Measurements from ENCODE around the gene ZNF644.
"Not testable (repeated sequence)": the region's sequence is repeated elsewhere in the genome, so short reads cannot be mapped to it uniquely, and the experiment has no call there.

The ZNF644 gene

DNA sequence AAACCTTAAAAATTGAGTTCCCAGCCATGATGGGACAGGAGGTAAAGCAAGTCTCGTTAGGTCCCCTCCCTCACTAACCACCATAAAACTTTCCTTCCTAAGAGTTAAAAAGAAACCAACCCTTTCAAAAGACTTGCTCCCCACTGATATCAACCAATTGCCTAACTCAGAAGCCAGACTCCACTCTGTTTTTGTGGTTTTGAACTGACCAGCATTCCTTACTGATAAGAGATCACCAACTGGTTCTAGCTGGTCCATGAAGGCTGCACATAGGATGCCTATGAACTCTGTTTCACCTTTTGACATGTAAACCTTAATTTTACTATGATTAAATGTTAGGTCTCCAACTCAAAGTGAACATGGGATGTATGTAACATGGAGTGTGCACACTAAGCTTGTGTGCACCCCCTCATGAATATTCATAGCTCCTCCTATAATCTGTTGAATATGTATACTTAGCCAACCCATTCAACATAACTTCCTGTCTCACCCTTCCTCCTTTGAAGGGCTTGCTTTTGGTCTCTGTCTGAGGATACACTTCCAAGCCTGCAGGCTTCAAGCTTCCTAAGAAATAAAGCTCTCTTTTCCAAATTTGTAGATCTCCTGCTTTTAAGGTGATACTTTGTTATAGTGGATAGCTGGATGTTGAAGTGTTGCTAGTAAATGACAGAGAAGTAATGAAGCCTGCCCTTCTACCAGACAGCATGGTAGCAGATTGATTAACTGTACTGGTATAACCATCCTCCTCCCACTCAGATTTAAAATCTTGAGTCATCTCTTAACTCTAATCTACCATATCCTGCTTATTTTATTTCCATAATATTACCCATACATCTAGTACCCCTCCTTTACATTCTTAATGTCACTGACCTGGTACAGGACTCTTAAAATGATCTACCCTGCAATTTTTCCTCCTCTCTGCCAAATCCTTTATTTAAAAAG lies 95.6 kb downstream of the ZNF644 start:
- DNase-seq: no peak

DNA sequence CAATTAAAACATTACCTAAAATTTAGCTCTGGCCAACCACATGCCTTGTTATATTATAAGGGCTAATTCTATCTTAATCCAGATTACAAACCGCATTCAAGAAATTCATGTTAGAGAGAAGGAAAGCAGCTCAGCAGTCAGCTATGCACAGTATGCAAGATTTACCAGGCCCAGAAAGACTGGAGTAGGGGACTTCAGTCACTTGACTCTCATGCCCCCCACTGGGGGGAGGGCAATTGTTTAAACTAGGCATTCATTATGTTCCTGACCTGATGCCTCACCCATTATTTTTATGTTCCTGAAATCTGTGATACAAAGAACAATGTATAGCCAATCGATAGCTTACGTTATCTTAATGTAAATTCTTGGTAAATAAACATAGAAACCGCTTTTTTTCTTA lies 96.9 kb downstream of the ZNF644 start:
- DNase-seq: no peak

DNA sequence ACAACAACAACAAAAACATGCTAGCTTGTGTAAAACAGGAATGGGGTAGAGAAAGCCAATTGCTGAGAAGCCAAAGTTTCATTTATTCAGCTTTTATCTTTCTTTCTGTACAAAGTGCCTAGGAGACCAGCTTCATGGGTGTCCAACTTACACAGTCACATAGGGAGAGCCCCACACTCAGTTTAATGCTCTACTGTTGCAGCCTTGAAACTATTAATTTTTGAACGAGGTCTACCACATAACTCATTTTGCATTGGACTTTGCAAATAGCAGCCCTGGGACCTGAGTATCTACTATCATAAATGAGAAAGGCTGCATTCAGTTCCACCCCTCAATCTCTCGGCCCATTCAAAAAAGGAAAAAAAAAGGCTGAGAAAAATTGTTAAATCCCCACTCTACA lies 98.8 kb downstream of the ZNF644 start:
- no peak for DNase-seq

DNA sequence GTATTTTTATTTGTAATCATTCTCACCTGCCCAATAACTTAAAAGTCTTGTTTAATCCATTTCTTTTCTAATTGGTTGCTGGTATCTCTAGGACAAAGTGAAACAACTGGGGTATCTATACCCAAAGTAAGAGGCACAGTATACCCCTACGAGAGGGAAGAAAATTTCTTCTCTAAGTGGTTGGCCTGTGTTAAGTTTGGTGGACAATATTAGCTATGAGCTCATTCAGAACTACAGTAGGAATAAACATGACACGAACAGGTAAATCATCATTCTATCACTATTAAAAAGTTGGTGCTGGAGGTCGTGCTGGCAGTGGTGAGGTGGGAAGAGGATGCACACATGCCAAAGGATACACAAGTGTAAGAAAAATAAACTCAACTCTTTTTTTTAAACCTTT lies 99.6 kb downstream of the ZNF644 start:
- no peak for DNase-seq

DNA sequence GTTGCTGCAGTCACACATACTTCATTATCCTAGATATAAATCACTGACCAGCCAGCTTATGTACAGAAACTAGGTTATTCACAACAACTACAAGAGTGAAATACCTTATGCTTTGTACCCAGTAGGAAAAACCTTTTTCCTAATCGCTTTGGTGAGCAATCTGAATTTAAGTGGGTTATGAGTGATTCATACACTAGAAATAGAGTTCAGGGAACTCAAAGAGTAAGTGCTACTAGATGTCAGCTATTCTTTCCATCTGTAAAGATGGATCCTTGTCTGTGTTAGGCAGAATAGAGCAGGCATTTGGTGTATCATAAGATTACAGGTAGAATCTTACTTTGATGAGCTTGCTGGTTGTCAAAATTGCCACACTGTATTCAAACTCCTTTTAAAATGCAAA lies 101.9 kb downstream of the ZNF644 start:
- no peak for DNase-seq

DNA sequence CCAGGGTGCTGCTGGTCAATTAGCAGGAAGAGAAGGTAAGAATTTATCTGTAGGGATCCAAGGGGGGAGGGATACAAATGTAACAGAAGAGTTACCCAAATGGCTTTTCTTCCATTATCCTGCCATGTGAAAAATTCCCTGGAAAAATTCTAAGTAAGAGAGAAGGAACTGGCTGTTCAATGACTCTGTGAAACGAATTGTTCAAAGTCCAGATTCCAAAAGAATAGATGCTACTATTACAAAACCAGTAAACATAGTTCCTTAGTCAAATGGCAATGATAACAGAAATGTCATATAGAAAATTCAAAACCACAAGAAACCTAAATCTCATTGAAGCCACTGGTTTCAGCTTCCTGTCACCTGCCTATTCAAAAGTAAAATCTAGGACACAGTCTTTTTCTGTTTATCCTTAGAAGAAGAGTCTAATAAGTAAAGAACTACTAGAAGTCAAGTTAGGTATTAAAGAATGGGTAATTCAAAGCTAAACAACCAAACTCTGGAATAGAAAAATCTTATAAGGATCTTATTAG lies 102.6 kb downstream of the ZNF644 start:
- no peak for DNase-seq

DNA sequence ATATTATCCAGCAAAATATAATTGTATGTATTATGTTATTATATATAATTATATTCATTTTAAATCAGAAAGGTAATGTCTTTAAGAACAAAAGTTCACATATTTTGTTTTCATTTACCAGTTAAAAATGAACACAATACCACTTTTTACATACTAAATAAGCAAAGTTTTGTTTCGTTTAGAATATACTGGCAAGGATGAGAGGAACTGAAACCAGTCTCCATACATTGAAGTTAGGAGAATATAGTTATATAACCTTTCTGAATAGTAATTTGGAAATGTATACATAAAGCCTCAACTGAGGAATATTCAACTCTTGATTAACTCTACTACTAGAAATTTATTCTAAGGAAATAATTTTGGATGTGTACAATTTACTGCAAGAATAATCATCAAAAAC lies 110.5 kb downstream of the ZNF644 start:
- no peak for DNase-seq

DNA sequence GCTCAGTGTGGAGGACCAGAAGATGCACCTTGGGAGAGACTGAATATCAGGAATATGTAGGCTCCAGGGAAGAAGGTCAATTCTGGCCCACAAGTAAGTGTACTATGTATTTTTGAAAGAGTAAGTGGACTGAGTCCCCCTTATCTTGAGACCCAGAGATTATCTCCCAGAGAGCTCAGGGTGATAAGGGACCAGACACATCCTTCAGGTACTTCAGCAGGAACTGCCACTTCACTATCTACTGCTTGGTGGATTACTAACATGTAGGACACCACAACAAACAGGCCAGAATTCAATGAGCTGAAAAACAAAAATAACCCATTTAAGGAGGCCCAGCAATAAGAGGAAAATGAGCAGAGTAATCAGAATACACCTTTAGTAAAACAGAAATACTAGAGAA lies 119.2 kb downstream of the ZNF644 start:
- no peak for DNase-seq

DNA sequence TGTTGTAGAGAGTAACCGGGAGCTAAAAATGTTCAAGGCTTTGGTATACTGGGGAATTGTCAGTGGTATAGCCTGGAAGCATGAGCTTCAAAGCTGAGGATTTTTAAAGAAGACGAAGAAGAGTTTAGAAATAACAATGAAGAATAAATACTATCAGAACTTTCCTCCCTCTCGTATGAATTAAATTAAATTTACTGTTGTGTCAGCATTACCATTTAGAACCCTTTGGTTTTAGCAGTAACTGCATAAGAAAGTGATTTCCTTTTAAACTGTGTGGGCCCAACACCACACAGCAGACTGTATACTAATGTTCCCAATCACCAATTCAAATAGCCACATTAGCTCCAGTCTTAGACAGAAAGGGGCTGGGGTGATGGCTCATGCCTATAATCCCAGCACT lies 122.6 kb downstream of the ZNF644 start:
- no peak for DNase-seq

DNA sequence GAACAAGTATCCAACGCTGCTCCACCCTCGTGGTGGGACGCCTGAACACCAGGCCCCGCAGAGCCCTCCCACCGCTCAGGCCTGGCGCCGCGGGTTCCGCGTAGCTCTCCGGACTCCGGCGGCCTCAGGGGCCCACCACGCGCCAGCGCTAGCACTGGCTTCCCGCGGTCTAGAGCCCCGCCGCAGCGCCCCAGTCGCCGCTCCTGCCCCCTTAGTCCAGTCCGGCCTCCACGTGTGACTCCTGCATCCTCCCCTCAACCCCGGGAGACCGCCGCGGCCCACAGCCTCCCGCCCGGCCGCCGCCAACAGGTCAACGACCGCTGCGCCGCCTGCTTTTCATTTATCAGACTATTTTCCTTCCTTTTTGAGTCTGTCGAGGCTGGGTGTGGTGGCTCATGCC lies 128.2 kb downstream of the ZNF644 start:
- DNase-seq: not testable (repeated sequence)

DNA sequence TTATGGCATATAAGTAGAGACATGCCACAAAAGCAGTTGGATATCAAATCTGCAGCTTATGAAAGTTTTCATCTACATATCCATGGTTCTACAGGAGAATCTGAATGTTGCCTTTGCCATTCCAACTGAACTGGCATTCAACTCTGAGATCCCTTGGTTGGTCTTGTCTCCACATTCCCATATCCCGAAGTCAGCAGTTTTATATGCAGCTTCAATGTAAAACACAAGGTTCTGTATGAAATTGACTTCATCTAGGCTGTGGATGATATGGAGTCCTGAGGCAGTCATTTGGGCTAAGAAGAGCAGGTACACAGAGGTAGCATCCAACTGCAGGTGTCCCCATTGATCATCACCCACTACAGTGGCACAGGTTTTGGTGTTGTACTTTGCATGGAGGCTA lies 129.0 kb downstream of the ZNF644 start:
- not testable (repeated sequence) for DNase-seq

DNA sequence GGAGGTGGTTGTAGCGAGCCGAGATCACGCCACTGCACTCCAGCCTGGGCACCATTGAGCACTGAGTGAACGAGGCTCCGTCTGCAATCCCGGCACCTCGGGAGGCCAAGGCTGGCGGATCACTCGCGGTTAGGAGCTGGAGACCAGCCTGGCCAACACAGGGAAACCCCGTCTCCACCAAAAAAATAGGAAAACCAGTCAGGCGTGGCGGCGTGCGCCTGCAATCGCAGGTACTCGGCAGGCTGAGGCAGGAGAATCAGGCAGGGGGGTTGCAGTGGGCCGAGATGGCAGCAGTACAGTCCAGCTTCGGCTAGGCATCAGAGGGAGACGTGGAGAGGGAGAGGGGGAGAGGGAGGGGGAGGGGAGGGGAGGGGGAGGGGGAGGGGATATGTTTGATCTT lies 129.6 kb downstream of the ZNF644 start:
- DNase-seq: not testable (repeated sequence)

DNA sequence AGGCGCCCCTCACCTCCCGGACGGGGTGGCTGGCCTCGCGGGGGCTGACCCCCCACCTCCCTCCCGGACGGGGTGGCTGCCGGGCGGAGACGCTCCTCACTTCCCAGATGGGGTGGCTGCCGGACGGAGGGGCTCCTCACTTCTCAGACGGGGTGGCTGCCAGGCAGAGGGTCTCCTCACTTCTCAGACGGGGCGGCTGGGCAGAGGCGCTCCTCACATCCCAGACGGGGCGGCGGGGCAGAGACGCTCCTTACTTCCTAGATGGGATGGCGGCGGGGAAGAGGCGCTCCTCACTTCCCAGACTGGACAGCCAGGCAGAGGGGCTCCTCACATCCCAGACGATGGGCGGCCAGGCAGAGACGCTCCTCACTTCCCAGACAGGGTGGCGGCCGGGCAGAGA lies 130.1 kb downstream of the ZNF644 start:
- DNase-seq: not testable (repeated sequence)

DNA sequence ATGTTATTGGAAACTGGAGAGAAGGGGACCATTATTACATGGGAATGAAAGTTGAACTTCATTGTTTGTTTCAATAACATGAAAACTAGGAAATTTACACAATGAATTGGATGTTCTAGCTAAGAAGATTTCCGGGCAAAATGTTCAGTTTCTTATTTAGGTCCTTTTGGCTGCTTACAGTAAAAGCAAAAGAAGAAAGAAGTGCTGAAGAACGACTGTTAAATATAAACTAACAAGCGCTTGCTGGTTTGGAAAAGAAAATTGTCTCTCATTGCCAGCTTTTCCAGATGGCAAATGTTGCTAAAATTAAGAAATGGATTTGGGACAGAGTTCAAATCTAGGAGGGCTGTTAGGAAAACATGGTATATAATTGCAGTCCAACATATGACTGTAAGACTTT lies 139.6 kb downstream of the ZNF644 start:
- no peak for DNase-seq

DNA sequence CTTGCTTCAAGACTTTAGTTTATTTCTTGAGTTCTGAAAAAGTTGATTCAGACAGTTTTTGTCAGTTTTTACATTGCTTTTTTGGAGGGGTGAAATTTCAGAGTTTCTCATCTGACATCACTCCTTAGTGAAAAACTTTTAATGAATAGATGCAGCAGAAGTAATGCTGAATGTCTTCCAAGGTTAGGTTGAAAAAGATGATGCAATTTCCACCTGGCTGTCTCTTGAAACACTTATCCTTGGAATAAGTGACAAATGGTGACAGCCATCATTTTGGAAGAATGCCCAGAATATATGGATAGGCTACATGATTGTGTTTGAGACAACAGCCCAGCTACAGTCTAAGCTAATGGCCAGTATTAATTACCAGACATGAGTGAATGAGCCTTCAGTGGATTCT lies 140.8 kb downstream of the ZNF644 start:
- no peak for DNase-seq

DNA sequence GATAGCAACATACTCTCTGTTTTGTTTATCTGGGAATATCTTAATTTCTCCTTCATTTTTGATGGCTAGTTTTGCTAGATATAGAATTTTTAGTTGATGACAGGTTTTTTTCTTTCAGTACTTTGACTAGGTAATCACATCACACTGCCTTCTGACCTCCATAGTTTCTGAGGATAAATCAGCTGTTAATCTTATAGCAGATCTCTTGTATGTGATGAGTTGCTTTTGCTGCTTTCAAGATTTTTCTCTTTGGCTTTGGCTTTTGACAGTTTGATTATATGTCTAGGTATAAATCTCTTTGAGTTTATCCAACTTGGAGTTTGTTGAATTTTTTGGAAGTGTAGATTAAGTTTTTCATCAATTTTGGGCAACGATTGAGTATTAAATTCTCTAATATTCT lies 142.6 kb downstream of the ZNF644 start:
- DNase-seq: no peak

DNA sequence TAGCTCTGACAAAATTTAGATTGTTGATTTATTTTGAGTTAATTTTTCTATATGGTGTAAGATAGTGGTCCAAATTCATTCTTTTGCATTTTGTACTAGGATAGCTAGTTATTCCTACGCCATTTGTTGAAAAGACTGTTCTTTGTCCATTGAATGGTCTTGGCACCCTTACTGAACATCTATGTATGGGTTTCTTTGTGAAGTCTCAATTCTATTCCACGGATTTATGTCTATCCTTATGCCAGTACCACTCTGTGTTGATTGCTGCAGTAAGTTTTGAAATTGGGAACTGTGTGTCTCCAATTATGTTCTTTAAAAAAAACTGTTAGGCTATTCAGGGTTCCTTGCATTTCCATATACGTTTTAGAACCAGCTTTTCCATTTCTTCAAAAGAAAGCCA lies 145.7 kb downstream of the ZNF644 start:
- no peak for DNase-seq
